GM12878 (cell line): ENCODE data around the gene ARHGAP32. TPM values are rescaled to one million over a fixed set of nuclear protein-coding genes. Genes with fewer than 3 reads are reported as not detected.

ENCODE experiments used
- BCLAF1 ChIP-seq: fragments of 450-650 bp; IDR thresholded peaks from 2 replicates; pipeline ENCODE4 v1.6.1; 2017; ENCODE audit warnings: antibody characterized with exemption, mild to moderate bottlenecking, moderate library complexity
- ELK1 ChIP-seq: IDR thresholded peaks from 2 replicates; pipeline ENCODE4 v1.6.1; 2012; ENCODE audit warnings: low read depth, low read length, improper control_type of control experiment
- polyA plus RNA-seq, 11 experiments: library from polyadenylated mRNA; depleted of rRNA in 4 of 11; unstranded in 6 of 11; stranded (reverse) in 5 of 11; fragments of >200 nt; fragmentation: Nextera tagmentation in 4 of 11; fragmentation: Illumina TruSeq in 1 of 11; extraction: Ambion mirVana in 4 of 11; extraction: Trizol in 1 of 11; gene quantifications; 1 replicate in 1 of 11; 2 replicates in 10 of 11; pipeline versions ENCODE4 v1.2.1 to v1.2.3, GENCODE V29; 2011 to 2016; ENCODE audit warnings: inconsistent platforms in 2 of 11, missing spikeins in 2 of 11, low read depth in 1 of 11
- small RNA-seq: library from RNA; depleted of rRNA; stranded (forward); fragments of <200 nt; gene quantifications from one replicate; pipeline ENCODE3, GENCODE V24; 2014
- total RNA-seq, 4 experiments: library from RNA; depleted of rRNA in 3 of 4; stranded (reverse); fragments of >200 nt in 3 of 4; fragmentation: Illumina TruSeq in 1 of 4; extraction: Trizol in 1 of 4; gene quantifications; 2 replicates each; pipeline versions ENCODE4 v1.2.1 to v1.2.3, GENCODE V29; 2013 to 2021

Gene ARHGAP32
- total and polyA plus RNA-seq, 10 of the 15 experiments (the other 5 are each of a cell fraction or from before 2014, with no cell fraction given) = under 0.01 to 0.46 (median 0.12) TPM; not detected in 1

- TF ChIP-seq BCLAF1 = no peak
- TF ChIP-seq ELK1 = no peak
These were observed 277.0 kb downstream of the ARHGAP32 start (continued) for GRCh38 chr11:128915149-128915521.

Small RNA genes within 50 kb of the gene (small RNA-seq; reads per million reads assigned to genes)
- gene RF00019 = not detected
- not detected for gene RNU6-874P
- gene RNU6-876P = not detected

Other genes with a start within 250 kb of the ARHGAP32 start
- gene TP53AIP1, start 249.5 kb downstream of the ARHGAP32 start, total RNA-seq (2014; rRNA removed) = not detected in 2 replicates
- gene TP53AIP1, start 249.5 kb downstream of the ARHGAP32 start, total RNA-seq (2014; rRNA removed; fragmentation: Illumina TruSeq; extraction: Trizol) = not detected in 2 replicates
- not detected in 2 replicates for gene TP53AIP1, start 249.5 kb downstream of the ARHGAP32 start, total RNA-seq (2021)
- gene TP53AIP1, start 249.5 kb downstream of the ARHGAP32 start, polyA plus RNA-seq (2011; rRNA removed) = 0.01 TPM in 1 of 2 replicates, not detected in the other
- gene TP53AIP1, start 249.5 kb downstream of the ARHGAP32 start, polyA plus RNA-seq (2014; fragmentation: Illumina TruSeq; extraction: Trizol) = not detected in 2 replicates
- not detected for gene TP53AIP1, start 249.5 kb downstream of the ARHGAP32 start, polyA plus RNA-seq (2014; fragmentation: Nextera tagmentation; extraction: Ambion mirVana)
- not detected in 2 replicates for gene TP53AIP1, start 249.5 kb downstream of the ARHGAP32 start, polyA plus RNA-seq (2014; rRNA removed)
- gene TP53AIP1, start 249.5 kb downstream of the ARHGAP32 start, polyA plus RNA-seq (2016; fragmentation: Nextera tagmentation; extraction: Ambion mirVana) = not detected
- gene BARX2, start 183.5 kb upstream of the ARHGAP32 start, total RNA-seq (2014; rRNA removed) = not detected in 2 replicates
- gene BARX2, start 183.5 kb upstream of the ARHGAP32 start, total RNA-seq (2014; rRNA removed; fragmentation: Illumina TruSeq; extraction: Trizol) = not detected in 2 replicates
- gene BARX2, start 183.5 kb upstream of the ARHGAP32 start, total RNA-seq (2021) = not detected in 2 replicates
- 0.82 and 0.84 TPM in 2 replicates for gene BARX2, start 183.5 kb upstream of the ARHGAP32 start, polyA plus RNA-seq (2011; rRNA removed)
- gene BARX2, start 183.5 kb upstream of the ARHGAP32 start, polyA plus RNA-seq (2014; fragmentation: Illumina TruSeq; extraction: Trizol) = 0.07 TPM in 1 of 2 replicates, not detected in the other
- not detected for gene BARX2, start 183.5 kb upstream of the ARHGAP32 start, polyA plus RNA-seq (2014; fragmentation: Nextera tagmentation; extraction: Ambion mirVana)
- not detected in 2 replicates for gene BARX2, start 183.5 kb upstream of the ARHGAP32 start, polyA plus RNA-seq (2014; rRNA removed)
- gene BARX2, start 183.5 kb upstream of the ARHGAP32 start, polyA plus RNA-seq (2016; fragmentation: Nextera tagmentation; extraction: Ambion mirVana) = not detected